HG03442 (cell line): Measurements from ENCODE around the gene C10orf71.

Experiments
- ATAC-seq: cut with Tn5 transposase; IDR thresholded peaks from one replicate; pipeline ENCODE4 v1.9.1; 2021; ENCODE audit warnings: mild to moderate bottlenecking, moderate library complexity; ENCODE audit not compliant: unreplicated experiment

C10orf71 gene

DNA sequence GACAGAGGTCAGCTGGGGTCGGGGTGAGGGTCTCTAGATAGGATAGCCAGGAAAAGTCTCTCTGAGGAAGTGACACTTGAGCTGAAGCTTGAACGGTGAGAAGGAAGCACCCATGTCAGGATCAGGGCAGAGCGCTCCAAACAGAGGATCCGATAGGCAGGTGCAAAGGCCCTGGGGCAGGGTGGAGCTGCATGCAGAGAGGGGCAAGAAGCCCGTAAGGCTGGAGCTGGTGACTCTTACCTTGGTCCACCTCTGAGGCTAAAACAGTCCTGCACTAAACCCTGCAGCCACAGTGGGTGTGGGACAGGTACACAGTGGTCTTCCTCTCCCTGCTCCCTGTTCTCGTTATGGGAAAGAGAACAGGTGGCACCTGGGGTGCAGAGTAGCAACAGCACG lies 5.8 kb upstream of the C10orf71 start:
- no peak for ATAC-seq

GRCh38 chr10:49294731-49295130 lies 4.2 kb upstream of the C10orf71 start:
- no peak for ATAC-seq

DNA sequence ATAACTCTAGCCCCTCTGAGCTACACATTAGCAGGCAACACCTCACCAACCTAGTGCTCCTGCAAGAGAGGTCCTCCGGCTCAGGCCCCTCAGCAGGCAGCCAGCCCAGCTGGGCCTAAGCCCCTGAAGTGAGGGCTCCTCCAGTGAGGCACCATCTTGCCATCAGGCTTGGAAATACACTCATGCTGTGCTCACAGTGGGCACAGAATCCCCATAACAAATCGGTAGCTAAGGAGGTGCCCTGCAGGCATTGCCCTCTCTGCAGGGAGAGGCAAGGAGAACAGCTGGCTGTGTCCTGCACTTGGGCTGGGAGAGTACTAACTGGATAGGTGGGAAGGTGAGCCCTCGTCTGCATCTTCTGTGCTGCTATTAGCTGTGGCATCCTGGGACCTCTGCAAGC lies 3.7 kb upstream of the C10orf71 start:
- ATAC-seq = no peak

DNA sequence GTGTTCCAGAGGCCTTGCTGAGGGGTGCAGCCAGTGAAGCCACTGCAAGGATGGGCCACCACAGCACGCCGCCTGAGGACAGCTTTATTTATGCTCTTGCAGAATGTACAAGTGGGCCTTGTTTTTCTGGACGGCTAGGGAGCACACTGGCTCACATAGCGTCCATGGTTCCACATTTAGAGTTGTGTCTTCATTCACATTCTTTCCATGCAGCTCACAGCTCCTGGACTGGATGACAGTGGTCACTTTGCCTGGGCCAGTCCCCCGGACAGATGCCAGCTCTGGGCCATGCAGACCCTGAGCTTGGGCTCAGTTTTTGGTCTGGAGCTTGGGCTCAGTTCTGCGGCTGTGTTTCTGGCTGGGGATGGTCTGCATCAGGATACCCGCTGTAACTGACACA lies 2.6 kb upstream of the C10orf71 start:
- ATAC-seq = no peak

DNA sequence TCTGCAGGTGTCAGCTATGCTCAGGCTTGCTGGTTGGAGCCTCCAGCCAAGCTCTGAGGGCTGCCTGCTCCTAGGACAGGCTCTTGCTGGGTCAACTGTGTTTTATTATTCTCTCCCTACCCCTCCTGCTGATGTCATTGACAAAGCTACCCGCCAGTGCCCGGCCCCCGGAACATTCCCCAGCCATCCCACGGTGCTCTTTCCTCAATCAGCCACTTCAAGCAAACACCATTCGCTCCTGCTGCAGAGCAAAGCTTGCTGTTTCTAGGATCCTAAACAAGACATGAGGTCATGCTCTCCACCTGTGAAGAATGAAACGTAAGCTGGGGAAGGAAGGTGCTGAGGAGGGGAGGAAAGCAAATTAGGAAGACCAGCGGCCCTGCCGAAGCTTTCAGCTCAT lies 2.1 kb upstream of the C10orf71 start:
- ATAC-seq = no peak

- ATAC-seq = no peak
These were observed 926 bp upstream of the C10orf71 start for GRCh38 chr10:49297818-49298670.

DNA sequence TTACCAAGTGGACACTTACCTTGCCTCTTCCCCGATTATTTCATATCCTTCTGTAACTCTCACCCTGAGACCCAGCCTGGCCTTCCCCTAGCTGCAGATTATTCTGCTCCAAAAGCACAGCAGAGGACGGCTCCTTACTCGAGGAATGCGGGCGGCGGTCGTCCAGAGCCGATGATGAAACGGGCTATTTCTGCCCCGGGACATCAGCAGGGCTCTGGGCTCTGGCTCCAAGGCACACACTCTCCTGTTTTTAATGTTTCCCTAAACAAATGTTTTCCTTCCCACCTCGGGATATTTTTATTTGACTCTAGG lies 343 bp upstream of the C10orf71 start:
- no peak for ATAC-seq

GRCh38 chr10:49299816-49300139 lies 808 bp downstream of the C10orf71 start:
- ATAC-seq = peak; percentile 65

GRCh38 chr10:49300140-49300974 lies 1.4 kb downstream of the C10orf71 start:
- ATAC-seq = peak; percentile 56

- ATAC-seq = no peak
These were observed 2.3 kb downstream of the C10orf71 start for GRCh38 chr10:49301302-49301701.

GRCh38 chr10:49302088-49302487 lies 3.1 kb downstream of the C10orf71 start:
- no peak for ATAC-seq

DNA sequence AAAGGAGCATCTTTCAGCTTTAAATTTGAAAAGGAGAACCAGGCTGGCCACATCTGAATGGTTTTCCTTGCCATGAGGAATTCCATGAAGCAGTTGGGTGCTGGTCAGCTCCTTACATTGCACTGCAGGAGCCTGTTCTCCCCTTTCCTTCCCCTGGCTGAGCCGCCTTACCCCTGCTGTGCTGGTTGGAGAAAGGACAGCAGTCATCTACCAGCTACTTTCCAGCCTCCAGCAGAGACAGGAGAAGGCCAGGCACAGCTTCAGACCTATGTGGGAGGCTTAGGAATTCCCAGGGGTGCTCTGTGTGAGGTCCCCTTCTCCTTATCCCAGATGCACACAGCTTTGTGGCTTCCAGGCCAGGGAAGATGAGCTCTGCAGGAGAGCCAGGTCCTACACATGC lies 4.7 kb downstream of the C10orf71 start:
- ATAC-seq = no peak

GRCh38 chr10:49304137-49304536 lies 5.2 kb downstream of the C10orf71 start:
- ATAC-seq = no peak

DNA sequence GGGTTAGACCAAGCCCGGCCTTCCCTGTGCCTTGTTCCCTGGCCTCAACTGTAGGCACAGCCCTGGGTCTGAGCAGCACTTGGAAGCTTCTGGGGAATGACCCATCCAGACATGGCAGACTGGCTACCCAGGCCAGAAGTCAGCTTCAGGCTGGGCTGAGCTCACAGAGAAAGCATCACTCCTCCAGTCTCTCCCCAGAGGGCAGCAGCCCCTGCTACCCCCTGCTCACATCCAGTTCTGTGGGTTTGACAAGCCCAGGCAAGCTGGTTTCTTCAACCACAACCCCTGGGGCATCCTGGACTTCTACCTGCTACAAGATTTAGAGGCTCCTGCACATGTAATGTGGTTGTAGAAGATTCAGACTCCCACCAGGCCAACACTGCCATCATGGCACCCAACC lies 9.0 kb downstream of the C10orf71 start:
- ATAC-seq = peak; percentile 37

GRCh38 chr10:49308881-49309280 lies 9.9 kb downstream of the C10orf71 start:
- ATAC-seq = no peak

- ATAC-seq = no peak
These were observed 10.9 kb downstream of the C10orf71 start for GRCh38 chr10:49309691-49310411.

- no peak for ATAC-seq
These were observed 11.5 kb downstream of the C10orf71 start for GRCh38 chr10:49310460-49310859.

GRCh38 chr10:49310901-49311554 lies 12.1 kb downstream of the C10orf71 start:
- ATAC-seq = no peak

GRCh38 chr10:49311555-49312236 lies 12.7 kb downstream of the C10orf71 start:
- ATAC-seq = no peak

DNA sequence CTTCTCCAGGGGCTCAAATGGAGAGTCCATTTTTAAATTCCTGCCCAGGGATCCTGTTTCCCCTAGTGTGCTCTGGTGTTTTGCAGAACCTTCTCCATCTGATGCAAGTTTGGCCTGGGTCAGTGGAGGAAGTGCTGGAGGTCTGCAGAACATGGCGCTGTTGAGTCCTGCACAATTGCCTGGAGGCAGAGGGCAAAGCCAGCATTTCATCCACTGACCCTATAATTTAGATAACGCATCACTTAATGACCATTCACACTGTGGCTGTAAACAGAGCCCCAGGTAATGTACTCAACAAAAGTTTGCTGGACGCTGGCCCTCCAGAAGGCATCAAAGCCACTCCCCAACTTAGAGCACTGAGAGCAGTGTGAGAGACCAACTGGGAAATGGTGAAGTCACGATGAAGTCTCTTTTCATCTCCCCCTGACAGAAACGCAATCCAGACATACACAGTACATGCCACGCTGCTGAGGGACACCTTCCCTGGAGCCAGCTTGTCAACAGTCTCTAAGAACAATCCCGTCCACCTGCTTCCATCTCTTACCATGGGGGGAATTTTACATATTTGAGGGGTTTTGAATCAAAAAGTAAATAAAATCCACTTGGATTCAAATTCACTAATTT lies 13.4 kb downstream of the C10orf71 start:
- no peak for ATAC-seq
